GM12891 (cell line): ENCODE measurements around the gene DNM1.

ENCODE experiments used
- POLR2AphosphoS5 ChIP-seq: IDR thresholded peaks from 2 replicates; pipeline ENCODE4 v1.6.1; 2011; ENCODE audit warnings: low read depth, low read length, control low read depth
- TAF1 ChIP-seq: IDR thresholded peaks from 2 replicates; pipeline ENCODE4 v1.6.1; 2011; ENCODE audit warnings: low read depth, low read length, control low read depth

DNA sequence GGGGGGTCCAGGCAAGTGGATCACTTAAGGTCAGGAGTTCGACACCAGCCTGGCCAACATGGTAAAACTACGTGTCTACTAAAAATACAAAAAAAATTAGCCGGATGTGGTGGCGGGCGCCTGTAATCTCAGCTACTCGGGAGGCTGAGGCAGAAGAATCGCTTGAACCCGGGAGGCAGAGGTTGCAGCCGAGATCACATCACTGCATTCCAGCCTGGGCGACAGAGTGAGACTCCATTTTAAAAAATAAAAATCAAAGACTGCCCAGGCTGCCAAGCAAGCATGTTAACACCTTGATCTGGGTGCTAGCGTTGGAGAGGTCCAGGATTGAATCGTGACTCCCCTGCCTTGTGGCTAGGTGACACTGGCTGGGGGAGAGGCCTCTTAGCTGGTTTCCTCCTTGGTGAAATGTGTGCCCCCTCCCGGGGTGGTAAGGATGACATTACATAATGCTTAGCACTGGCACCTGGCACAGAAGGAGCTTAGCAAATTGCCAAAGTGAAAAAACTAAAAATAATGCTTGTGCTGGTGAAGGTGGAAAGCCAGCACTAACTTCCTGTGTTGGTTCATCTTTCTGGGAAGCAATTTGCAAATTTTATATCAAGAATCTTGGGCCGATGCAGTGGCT is 9.6 kb upstream of the DNM1 start:
- TF ChIP-seq POLR2AphosphoS5 (no peak), TAF1 (no peak)
